Nephron progenitor cell (in vitro differentiated cells): ENCODE results near the gene CXorf51A.
"Not testable (repeated sequence)": the region's sequence is repeated elsewhere in the genome, so short reads cannot be mapped to it uniquely, and the experiment has no call there.

Source experiments
- DNase-seq: peaks from one replicate; pipeline ENCODE4 v3.0.0; 2021
- H3K27ac Mint-ChIP-seq: 2 replicates; pipeline ENCODE4 v1.8.0; 2021; ENCODE audit warnings: mild to moderate bottlenecking, moderate library complexity, mixed read lengths
- H3K27me3 Mint-ChIP-seq: 2 replicates; pipeline ENCODE4 v1.8.0; 2021; ENCODE audit warnings: mild to moderate bottlenecking, low read depth, mixed read lengths; ENCODE audit not compliant: poor library complexity
- H3K36me3 Mint-ChIP-seq: 2 replicates; pipeline ENCODE4 v1.8.0; 2021; ENCODE audit warnings: low read depth, mixed read lengths
- H3K4me1 Mint-ChIP-seq: 2 replicates; pipeline ENCODE4 v1.8.0; 2021; ENCODE audit warnings: mixed read lengths
- H3K4me3 Mint-ChIP-seq: 2 replicates; pipeline ENCODE4 v1.8.0; 2021; ENCODE audit warnings: mild to moderate bottlenecking, moderate library complexity, mixed read lengths
- H3K9me3 Mint-ChIP-seq: 2 replicates; pipeline ENCODE4 v1.8.0; 2021; ENCODE audit warnings: mild to moderate bottlenecking, moderate library complexity, mixed read lengths
- CTCF ChIP-seq: fragments of 200-600 bp; sonication (generic); IDR thresholded peaks from 2 replicates; pipeline ENCODE4 v1.5.0; 2021; ENCODE audit warnings: antibody characterized with exemption

Gene CXorf51A

DNA sequence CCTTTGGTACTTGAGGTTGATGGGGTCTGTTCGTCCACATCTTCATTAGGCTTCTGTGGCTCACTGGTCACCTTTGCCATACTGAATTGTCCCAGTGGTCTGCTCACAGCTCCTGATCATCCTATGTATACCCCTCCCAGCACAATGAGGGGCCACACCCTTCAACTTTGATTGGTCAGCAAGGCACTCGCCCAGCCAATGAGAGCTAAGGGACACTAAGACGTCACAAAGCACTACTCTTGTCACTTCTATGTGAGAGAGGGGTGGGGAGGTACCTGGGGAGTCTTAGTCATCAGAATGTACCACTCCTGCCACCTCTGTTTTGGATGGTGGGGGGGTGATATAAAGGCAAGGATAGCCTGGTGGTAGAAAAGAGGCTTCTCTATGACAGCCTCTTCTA, at the start of gene CXorf51A:
Gene CXorf51A, minus strand, starts transcription at position 101 of the 400 bp plus-strand sequence. Its CDS starts 21 bp downstream, at position 80.
- not testable (repeated sequence) for H3K4me1 Mint-ChIP-seq, H3K27me3 Mint-ChIP-seq, H3K9me3 Mint-ChIP-seq, H3K27ac Mint-ChIP-seq, H3K4me3 Mint-ChIP-seq, DNase-seq, H3K36me3 Mint-ChIP-seq

DNA sequence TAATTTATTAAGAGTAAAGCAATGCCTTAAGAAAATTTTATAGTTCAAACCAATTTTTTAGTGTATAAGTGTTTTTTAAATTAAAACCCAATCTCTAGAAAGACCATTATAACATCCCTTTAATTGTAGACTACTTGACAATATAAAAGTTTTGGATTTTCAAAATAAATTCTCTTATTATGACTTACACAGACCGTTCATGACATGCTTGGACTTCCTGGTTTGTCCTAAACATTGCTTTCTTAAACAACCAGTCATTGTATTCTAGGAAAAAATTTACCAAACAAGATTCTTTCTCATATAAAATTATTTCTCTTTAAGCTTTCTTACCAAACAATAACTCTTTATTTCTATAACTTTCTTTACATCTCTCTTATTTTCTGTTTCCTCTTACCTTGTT, 49.0 kb upstream of the CXorf51A start:
- Mint-ChIP-seq H3K9me3 (peaks cover 55% of the 10 kb centered on the region), H3K27me3 (no peaks in the 10 kb centered on the region), H3K36me3 (no peaks in the 10 kb centered on the region), H3K27ac (no peak overlapping the region), H3K4me1 (no peaks in the 10 kb centered on the region), H3K4me3 (no peak overlapping the region)
- TF ChIP-seq CTCF: no peak
- no peak for DNase-seq

DNA sequence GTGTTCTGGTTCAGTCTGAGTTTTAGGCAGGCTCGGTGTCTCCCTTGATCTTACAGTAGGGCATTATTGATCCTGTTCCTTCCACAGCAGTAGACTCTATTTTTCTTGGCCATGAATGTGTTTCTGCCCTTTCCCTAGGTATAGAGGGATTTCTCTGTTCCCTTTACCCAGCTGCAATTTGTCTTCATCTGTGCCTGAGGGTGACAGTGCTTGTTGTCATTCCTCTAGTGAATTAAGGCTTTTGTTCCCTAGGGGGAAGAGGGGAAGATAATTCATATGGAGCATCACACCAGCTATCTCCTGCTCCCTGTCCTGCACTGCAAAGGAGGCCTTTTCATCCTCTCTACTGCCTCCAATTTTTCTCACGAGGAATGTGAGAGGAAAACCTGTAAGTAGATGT, 39.7 kb upstream of the CXorf51A start:
- peaks cover 49% of the 10 kb centered on the region for H3K9me3 Mint-ChIP-seq
- no peak overlapping the region for H3K27ac Mint-ChIP-seq
- DNase-seq: no peak
- no peaks in the 10 kb centered on the region for H3K36me3 Mint-ChIP-seq
- no peaks in the 10 kb centered on the region for H3K27me3 Mint-ChIP-seq
- no peak for TF ChIP-seq CTCF
- H3K4me1 Mint-ChIP-seq: no peaks in the 10 kb centered on the region
- H3K4me3 Mint-ChIP-seq: no peak overlapping the region

GRCh38 chrX:146831994-146832393, 17.4 kb upstream of the CXorf51A start:
- Mint-ChIP-seq H3K9me3 (peaks cover 26% of the 10 kb centered on the region), H3K4me3 (no peak overlapping the region), H3K36me3 (no peaks in the 10 kb centered on the region), H3K4me1 (no peaks in the 10 kb centered on the region), H3K27ac (no peak overlapping the region), H3K27me3 (no peaks in the 10 kb centered on the region)
- TF ChIP-seq CTCF: no peak
- no peak for DNase-seq

GRCh38 chrX:146809471-146809870, 5.1 kb downstream of the CXorf51A start, which contains the start of gene CXorf51B:
Gene CXorf51B, plus strand, starts transcription at chrX:146809771. Its CDS starts 21 bp downstream, at chrX:146809792.
- H3K27me3 Mint-ChIP-seq, H3K4me3 Mint-ChIP-seq, H3K36me3 Mint-ChIP-seq, H3K9me3 Mint-ChIP-seq, DNase-seq, H3K4me1 Mint-ChIP-seq, H3K27ac Mint-ChIP-seq: not testable (repeated sequence)
